Common myeloid progenitor, CD34-positive (primary cell): ENCODE results near the gene AP1M1.
A peak's percentile ranks its signal among the peaks of the same experiment; 100 is the strongest.
"Not testable (repeated sequence)": the region's sequence is repeated elsewhere in the genome, so short reads cannot be mapped to it uniquely, and the experiment has no call there.

Source experiments
- CTCF ChIA-PET: fragments of 350-600 bp; sonication (Branson Sonifier 250); formaldehyde crosslinking; loops from one replicate; lab custom pipeline; 2021; ENCODE audit warnings: antibody characterized with exemption; lab: Charles Lee
- POLR2A ChIA-PET: fragments of 350-600 bp; sonication (Branson Sonifier 250); formaldehyde crosslinking; loops from one replicate; lab custom pipeline; 2021; ENCODE audit warnings: antibody characterized with exemption; lab: Charles Lee
- DNase-seq, 3 donors: peaks; one replicate each; pipeline versions ENCODE4 v3.0.0 to v3.0.0-alpha.2; 2013
- H3K27ac ChIP-seq, 2 experiments: 1 replicate in 1 of 2; 2 replicates in 1 of 2; pipeline ENCODE4 v1.7.0; 2013; ENCODE audit warnings: inconsistent platforms in 2 of 2, low read length in 2 of 2, mild to moderate bottlenecking in 2 of 2, low read depth in 1 of 2, moderate library complexity in 1 of 2; ENCODE audit not compliant: severe bottlenecking in 2 of 2, insufficient read depth in 1 of 2, poor library complexity in 1 of 2
- H3K27me3 ChIP-seq, 5 experiments: replicated peaks in 2 of 5; 1 replicate in 3 of 5; 2 replicates in 2 of 5; pipeline versions ENCODE4 v1.6.1 to v1.7.0; 2013; ENCODE audit warnings: low read length in 4 of 5, mild to moderate bottlenecking in 2 of 5, moderate library complexity in 2 of 5, inconsistent platforms in 1 of 5; ENCODE audit not compliant: insufficient read depth in 5 of 5, control insufficient read depth in 4 of 5
- H3K36me3 ChIP-seq, 4 experiments: 1 replicate in 2 of 4; 2 replicates in 2 of 4; pipeline versions ENCODE4 v1.6.1 to v1.7.0; 2013; ENCODE audit warnings: low read length in 3 of 4, control low read depth in 1 of 4, mild to moderate bottlenecking in 1 of 4; ENCODE audit not compliant: control insufficient read depth in 4 of 4, insufficient read depth in 4 of 4
- H3K4me1 ChIP-seq, 4 experiments: 1 replicate in 3 of 4; 2 replicates in 1 of 4; pipeline versions ENCODE4 v1.6.1 to v1.7.1; 2013; ENCODE audit warnings: low read length in 3 of 4, mild to moderate bottlenecking in 3 of 4, control low read depth in 1 of 4, inconsistent platforms in 1 of 4, moderate library complexity in 1 of 4; ENCODE audit not compliant: control insufficient read depth in 4 of 4, insufficient read depth in 4 of 4; ENCODE audit errors: control extremely low read depth in 1 of 4
- H3K4me3 ChIP-seq, 7 experiments: 1 replicate in 4 of 7; 2 replicates in 3 of 7; pipeline versions ENCODE4 v1.5.1 to v1.7.0; 2013; ENCODE audit warnings: mild to moderate bottlenecking in 7 of 7, low read length in 6 of 7, moderate library complexity in 6 of 7, inconsistent platforms in 2 of 7, low read depth in 2 of 7, control low read depth in 1 of 7; ENCODE audit not compliant: insufficient read depth in 4 of 7, control insufficient read depth in 1 of 7; ENCODE audit errors: extremely low read depth in 1 of 7
- H3K9me3 ChIP-seq, 5 experiments: 1 replicate in 4 of 5; 2 replicates in 1 of 5; pipeline versions ENCODE4 v1.6.1 to v1.7.1; 2013; ENCODE audit warnings: low read length in 4 of 5, mild to moderate bottlenecking in 2 of 5, inconsistent platforms in 1 of 5, low read depth in 1 of 5, moderate library complexity in 1 of 5; ENCODE audit not compliant: control insufficient read depth in 4 of 5, insufficient read depth in 2 of 5; ENCODE audit errors: control extremely low read depth in 1 of 5
- WGBS: methylation state at CpG from one replicate; pipeline ENCODE4 v1.1.5; 2013; ENCODE audit not compliant: insufficient coverage; 5-methylcytosine and 5-hydroxymethylcytosine counted together

The AP1M1 gene

GRCh38 chr19:16166417-16166816 is 31.3 kb upstream of the AP1M1 start:
- Histone ChIP-seq H3K9me3 (peaks cover 0 to 4% (median 0%) of the 10 kb centered on the region in 5 experiments), H3K27ac (no peak overlapping the region), H3K4me1 (peaks cover 0 to 31% (median 27%) of the 10 kb centered on the region in 4 experiments), H3K4me3 (no peak overlapping the region), H3K27me3 (no peaks in the 10 kb centered on the region), H3K36me3 (no peaks in the 10 kb centered on the region)
- no peak for DNase-seq
- ChIA-PET POLR2A (no interaction called here), CTCF (no interaction called here)
- 100% methylated on average over 1 of the region's 1 CpG for WGBS

GRCh38 chr19:16167055-16167454 is 30.7 kb upstream of the AP1M1 start:
- POLR2A ChIA-PET = no interaction called here

GRCh38 chr19:16168465-16169081 is 29.1 kb upstream of the AP1M1 start:
- peaks cover 0 to 46% (median 35%) of the 10 kb centered on the region in 4 experiments for H3K4me1 ChIP-seq
- H3K9me3 ChIP-seq = peaks cover 0 to 4% (median 0%) of the 10 kb centered on the region in 5 experiments
- WGBS = 20% methylated on average over 1 of the region's 2 CpGs
- no peaks in the 10 kb centered on the region for H3K27me3 ChIP-seq
- ChIA-PET POLR2A (interaction anchor here (0.6 to 2.5 kb wide), 4 partner anchors 7 to 50 kb away, joined by 3 to 5 read pairs (median 4); partner anchors contain the start of gene HSH2D), CTCF (interaction anchor here (0.7 to 4.9 kb wide), 11 partner anchors 10 to 109 kb away, joined by 3 to 22 read pairs (median 4); partner anchors contain the start of gene FAM32A)
- H3K4me3 ChIP-seq = peak overlapping the region in 1 of 7 experiments; percentile 0
- peak overlapping the region in 1 of 2 experiments; percentile 52 for H3K27ac ChIP-seq
- H3K36me3 ChIP-seq = no peaks in the 10 kb centered on the region
- peak; percentile 75 to 97 (median 94) for DNase-seq

More at GRCh38 chr19:16167055-16167454, 30.7 kb upstream of the AP1M1 start:
- Histone ChIP-seq H3K27ac (no peak overlapping the region), H3K9me3 (peaks cover 0 to 4% (median 0%) of the 10 kb centered on the region in 5 experiments), H3K27me3 (no peaks in the 10 kb centered on the region), H3K4me3 (no peak overlapping the region), H3K4me1 (peaks cover 0 to 33% (median 27%) of the 10 kb centered on the region in 4 experiments), H3K36me3 (no peaks in the 10 kb centered on the region)
- WGBS = 96% methylated on average over 5 of the region's 5 CpGs
- CTCF ChIA-PET = no interaction called here
- no peak for DNase-seq

GRCh38 chr19:16170134-16170533 is 27.6 kb upstream of the AP1M1 start:
- POLR2A ChIA-PET = interaction anchor here (2.5 kb wide), 1 partner anchor 9 kb away, joined by 5 read pairs; no protein-coding TSS in a partner anchor

GRCh38 chr19:16175954-16176353 is 21.8 kb upstream of the AP1M1 start:
- ChIA-PET CTCF (no interaction called here), POLR2A (interaction anchor here (0.7 kb wide), 1 partner anchor 49 kb away, joined by 3 read pairs; no protein-coding TSS in a partner anchor)
- H3K9me3 ChIP-seq = peaks cover 0 to 5% (median 0%) of the 10 kb centered on the region in 5 experiments
- H3K4me1 ChIP-seq = peaks cover 0 to 21% (median 12%) of the 10 kb centered on the region in 4 experiments
- no peak for DNase-seq
- H3K4me3 ChIP-seq = no peak overlapping the region
- no peaks in the 10 kb centered on the region for H3K36me3 ChIP-seq
- no CpG with 5 or more reads among the region's 2 CpGs for WGBS
- no peak overlapping the region for H3K27ac ChIP-seq
- no peaks in the 10 kb centered on the region for H3K27me3 ChIP-seq

More at GRCh38 chr19:16170134-16170533, 27.6 kb upstream of the AP1M1 start:
- peak overlapping the region in 1 of 2 experiments; percentile 43 for H3K27ac ChIP-seq
- CTCF ChIA-PET = interaction anchor here (1.0 to 4.9 kb wide), 9 partner anchors 10 to 107 kb away, joined by 3 to 22 read pairs (median 4); partner anchors contain the start of genes FAM32A, HSH2D and RAB8A
- peaks cover 0 to 4% (median 0%) of the 10 kb centered on the region in 5 experiments for H3K9me3 ChIP-seq
- WGBS = 100% methylated on average over 1 of the region's 1 CpG
- DNase-seq = no peak
- no peaks in the 10 kb centered on the region for H3K27me3 ChIP-seq
- H3K4me3 ChIP-seq = no peak overlapping the region
- H3K36me3 ChIP-seq = no peaks in the 10 kb centered on the region
- peaks cover 0 to 46% (median 36%) of the 10 kb centered on the region in 4 experiments for H3K4me1 ChIP-seq

GRCh38 chr19:16178866-16179265 is 18.8 kb upstream of the AP1M1 start:
- H3K4me3 ChIP-seq, H3K36me3 ChIP-seq, H3K27ac ChIP-seq, POLR2A ChIA-PET, H3K4me1 ChIP-seq, H3K27me3 ChIP-seq, H3K9me3 ChIP-seq: not testable (repeated sequence)
- CTCF ChIA-PET = interaction anchor here (1.2 to 1.9 kb wide), 6 partner anchors 10 to 134 kb away, joined by 3 to 7 read pairs (median 4); no protein-coding TSS in a partner anchor
- peak in 1 of 3 donors; percentile 55 for DNase-seq
- 100% methylated on average over 1 of the region's 5 CpGs for WGBS

- Histone ChIP-seq H3K9me3 (peaks cover 0 to 5% (median 0%) of the 10 kb centered on the region in 5 experiments), H3K4me1 (peaks cover 0 to 14% (median 10%) of the 10 kb centered on the region in 4 experiments), H3K4me3 (no peak overlapping the region), H3K27ac (no peak overlapping the region), H3K36me3 (no peaks in the 10 kb centered on the region), H3K27me3 (no peaks in the 10 kb centered on the region)
- CTCF ChIA-PET = interaction anchor here (0.9 to 3.5 kb wide), 8 partner anchors 10 to 551 kb away, joined by 3 to 18 read pairs (median 4); partner anchors contain the start of gene HSH2D
- WGBS = no CpG with 5 or more reads among the region's 4 CpGs
- POLR2A ChIA-PET = no interaction called here
- no peak for DNase-seq
Measured at GRCh38 chr19:16180611-16181010, 17.1 kb upstream of the AP1M1 start.
